Left ventricle myocardium inferior (tissue), 1 donor: ENCODE data around the gene HBEGF. TPM values are rescaled to one million over a fixed set of nuclear protein-coding genes. Genes with fewer than 3 reads are reported as not detected.

Source experiments
- DNase-seq: peaks from one replicate; pipeline ENCODE4 v3.0.0-alpha.2; 2020
- H3K27ac ChIP-seq: fragments of 200-600 bp; replicated peaks from 2 replicates; pipeline ENCODE4 v1.8.0; 2021
- H3K27me3 ChIP-seq: fragments of 200-600 bp; 2 replicates; pipeline ENCODE4 v1.8.0; 2021; ENCODE audit warnings: low read depth
- H3K36me3 ChIP-seq: fragments of 200-600 bp; 2 replicates; pipeline ENCODE4 v1.8.0; 2021
- H3K4me1 ChIP-seq: fragments of 200-600 bp; 2 replicates; pipeline ENCODE4 v1.8.0; 2021
- H3K4me3 ChIP-seq: fragments of 200-600 bp; 2 replicates; pipeline ENCODE4 v1.8.0; 2021; ENCODE audit warnings: mild to moderate bottlenecking, moderate library complexity
- H3K9me3 ChIP-seq: fragments of 200-600 bp; replicated peaks from 2 replicates; pipeline ENCODE4 v1.8.0; 2021
- CTCF ChIP-seq: fragments of 200-600 bp; IDR thresholded peaks from 2 replicates; pipeline ENCODE4 v1.8.0; 2021; ENCODE audit warnings: antibody characterized with exemption, mild to moderate bottlenecking, borderline replicate concordance
- intact Hi-C: fragments of 100-400 bp; cut with micrococcal nuclease; formaldehyde crosslinking; loops from one replicate; pipeline ENCODE4 v1.11.0; 2022
- total RNA-seq: library from RNA; stranded (reverse); fragmentation: NEBNext Ultra II Directional; extraction: Animal tissue kit (Norgen Biotek cat#: 25700); gene quantifications from one replicate; pipeline ENCODE4 v1.2.1, GENCODE V29; 2021
- donor health status: DM: no; HTN: yes; CAD: no; lungs with severe emphysema.

Gene HBEGF
- total RNA-seq, 1 donor from 2014 or later: 27.2 TPM

- intact Hi-C loops: no loop called here
- no peaks in the 10 kb centered on the region for H3K9me3 ChIP-seq
- no peak overlapping the region for H3K4me3 ChIP-seq
- H3K27ac ChIP-seq: no peak overlapping the region
- peaks cover 76% of the 10 kb centered on the region for H3K4me1 ChIP-seq
- TF ChIP-seq CTCF: no peak
- DNase-seq: no peak
- no peaks in the 10 kb centered on the region for H3K27me3 ChIP-seq
- no peaks in the 10 kb centered on the region for H3K36me3 ChIP-seq
Measured at GRCh38 chr5:140325486-140325885, 20.9 kb downstream of the HBEGF start.

DNA sequence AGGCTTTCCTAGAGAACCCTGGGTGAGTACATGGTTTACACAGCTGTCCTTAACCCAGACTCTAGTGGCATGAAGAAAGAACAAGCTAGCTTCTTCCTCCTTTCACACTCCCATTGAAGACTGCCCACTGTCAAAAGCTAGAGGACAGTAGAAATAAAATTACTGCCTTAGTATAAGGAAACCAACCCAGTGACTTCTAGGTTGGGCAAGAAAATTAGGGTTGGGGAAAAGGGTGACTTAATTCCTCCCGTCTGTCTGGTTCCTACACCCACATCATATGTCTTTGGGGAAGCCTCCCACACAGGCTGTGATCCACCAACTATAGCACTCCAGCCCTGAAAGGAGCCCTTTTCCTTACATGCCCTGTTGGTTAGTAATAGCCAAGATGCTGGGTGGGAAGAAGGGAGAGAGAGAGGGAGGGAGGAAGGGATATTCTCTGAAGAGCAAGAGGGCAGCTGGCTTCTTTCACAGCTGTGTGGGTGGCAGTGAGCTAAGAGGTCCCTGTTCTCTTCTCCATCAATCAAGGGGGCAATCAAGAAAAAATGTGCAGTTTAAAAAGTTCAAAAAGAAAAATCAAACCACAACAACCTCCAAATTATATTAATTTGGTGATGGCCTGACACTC, 21.7 kb downstream of the HBEGF start:
- no peak for TF ChIP-seq CTCF
- Histone ChIP-seq H3K27ac (peak overlapping the region; percentile 89), H3K4me3 (no peak overlapping the region), H3K4me1 (peaks cover 69% of the 10 kb centered on the region), H3K36me3 (no peaks in the 10 kb centered on the region), H3K9me3 (no peaks in the 10 kb centered on the region), H3K27me3 (no peaks in the 10 kb centered on the region)
- no peak for DNase-seq
- intact Hi-C loops: no loop called here

DNA sequence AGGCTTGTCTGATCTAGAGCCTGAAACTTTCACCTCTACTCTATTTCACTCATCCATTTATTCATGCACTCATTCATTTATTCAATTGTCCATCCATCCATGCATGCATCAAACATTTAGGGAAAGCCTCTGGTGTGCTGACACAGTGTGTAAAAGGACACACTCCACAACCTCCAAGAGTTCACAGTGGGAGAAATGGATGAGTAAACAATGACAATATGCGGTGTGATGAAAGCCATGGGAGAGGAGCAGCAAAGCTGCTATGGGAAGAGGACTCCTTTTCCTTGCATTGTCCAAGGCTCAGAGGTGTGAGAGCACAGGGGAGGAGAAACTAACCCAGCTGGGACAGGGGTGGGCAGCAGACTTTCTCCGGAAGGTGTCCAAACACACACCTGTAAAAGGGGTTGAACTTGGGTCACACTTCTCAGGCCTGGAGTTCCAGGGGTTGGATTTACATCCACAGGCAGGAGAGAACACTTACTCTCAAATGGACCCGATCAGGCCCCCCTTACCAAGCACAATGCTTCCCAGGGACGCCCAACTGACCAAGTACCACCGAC, 22.3 kb downstream of the HBEGF start:
- Histone ChIP-seq H3K27me3 (no peaks in the 10 kb centered on the region), H3K4me3 (no peak overlapping the region), H3K9me3 (no peaks in the 10 kb centered on the region), H3K4me1 (peaks cover 63% of the 10 kb centered on the region), H3K27ac (peak overlapping the region; percentile 89), H3K36me3 (no peaks in the 10 kb centered on the region)
- no peak for TF ChIP-seq CTCF
- intact Hi-C loops: no loop called here
- no peak for DNase-seq

GRCh38 chr5:140322751-140323731, 23.4 kb downstream of the HBEGF start:
- DNase-seq: peak; percentile 34
- intact Hi-C loops: no loop called here
- H3K4me1 ChIP-seq: peaks cover 52% of the 10 kb centered on the region

More at GRCh38 chr5:140322751-140323731, 23.4 kb downstream of the HBEGF start:
- no peaks in the 10 kb centered on the region for H3K36me3 ChIP-seq
- TF ChIP-seq CTCF: no peak
- no peaks in the 10 kb centered on the region for H3K9me3 ChIP-seq
- H3K27ac ChIP-seq: peak overlapping the region; percentile 89
- H3K27me3 ChIP-seq: no peaks in the 10 kb centered on the region
- H3K4me3 ChIP-seq: no peak overlapping the region
